Left lung (tissue), 14 donors: ENCODE results near the gene NUTM2A. TPM values are rescaled to one million over a fixed set of nuclear protein-coding genes. Genes with fewer than 3 reads are reported as not detected.
"Not testable (repeated sequence)": the region's sequence is repeated elsewhere in the genome, so short reads cannot be mapped to it uniquely, and the experiment has no call there.

ENCODE experiments used
- ATAC-seq: fragments of 200-7000 bp; cut with Tn5 transposase; one replicate; pipeline ENCODE4 v1.9.1; 2020; ENCODE audit warnings: moderate library complexity
- DNase-seq, 4 donors: peaks; one replicate each; pipeline ENCODE4 v3.0.0-alpha.2; 2013 to 2020
- H3K27ac ChIP-seq, 2 donors: fragments of 200-600 bp; sonication (generic) in 1 of 2; one replicate each; pipeline versions ENCODE4 v1.5.0 to v1.8.0; 2020 to 2021
- H3K27me3 ChIP-seq, 2 donors: fragments of 200-600 bp; sonication (generic) in 1 of 2; one replicate each; pipeline versions ENCODE4 v1.5.0 to v1.8.0; 2020 to 2021
- H3K36me3 ChIP-seq, 2 donors: fragments of 200-600 bp; sonication (generic) in 1 of 2; one replicate each; pipeline versions ENCODE4 v1.5.0 to v1.8.0; 2020 to 2021
- H3K4me1 ChIP-seq, 2 donors: fragments of 200-600 bp; one replicate each; pipeline ENCODE4 v1.8.0; 2021
- H3K4me3 ChIP-seq, 2 donors: fragments of 200-600 bp; sonication (generic) in 1 of 2; one replicate each; pipeline versions ENCODE4 v1.5.0 to v1.8.0; 2020 to 2021; ENCODE audit warnings: mild to moderate bottlenecking in 1 of 2
- H3K9me3 ChIP-seq, 2 donors: fragments of 200-600 bp; sonication (generic) in 1 of 2; one replicate each; pipeline versions ENCODE4 v1.5.0 to v1.8.0; 2020 to 2021
- intact Hi-C, 2 donors: fragments of 100-400 bp; cut with DNase I; formaldehyde crosslinking; loops; one replicate each; pipeline versions ENCODE4 v1.11.2 to v1.14.2; 2022
- long read RNA-seq, 12 donors: library from polyadenylated mRNA in 2 of 12; unstranded in 2 of 12; transcript quantifications; one replicate each; pipeline ENCODE4 v2.0.0 and lab custom pipeline, GENCODE V29; 2019 to 2026
- polyA plus RNA-seq, 6 donors: library from polyadenylated mRNA; unstranded; fragments of 120-200 nt; gene quantifications; one replicate each; pipeline ENCODE4 v1.2.1, GENCODE V29; 2013; ENCODE audit not compliant: insufficient read length in 6 of 6
- total RNA-seq, 2 donors: library from RNA; stranded (reverse); fragmentation: NEBNext Ultra II Directional; extraction: Animal tissue kit (Norgen Biotek cat#: 25700); gene quantifications; one replicate each; pipeline ENCODE4 v1.2.1, GENCODE V29; 2021
- donor health status: DM: no; HTN: yes; CAD: no.
- donor health status: DM: no; HTN: no; CAD: no.

Gene NUTM2A
- total RNA-seq, result 1 to 10 TPM in 1 of 2 donors, under 1 TPM in 1; 0.20 to 1.5 TPM
- polyA plus RNA-seq, result 1 to 10 TPM; 1.6 to 4.7 (median 3.8) TPM
- long read RNA-seq, donor 1, result 0 reads
- long read RNA-seq, donor 2, partial matches to known transcripts, result 14 of 28 reads
- long read RNA-seq, donor 2, other reads (novel, unspliced or antisense), result 14 of 28 reads
- long read RNA-seq, donor 3, partial matches to known transcripts, result 5 of 17 reads
- long read RNA-seq, donor 3, other reads (novel, unspliced or antisense), result 12 of 17 reads
- long read RNA-seq, donor 4, result 0 reads
- long read RNA-seq, donor 5, partial matches to known transcripts, result 6 of 6 reads
- long read RNA-seq, donor 5, other reads (novel, unspliced or antisense), result 0 of 6 reads
- long read RNA-seq, donor 6, partial matches to known transcripts, result 5 of 5 reads
- long read RNA-seq, donor 6, other reads (novel, unspliced or antisense), result 0 of 5 reads
- long read RNA-seq, donor 7, partial matches to known transcripts, result 0 of 6 reads
- long read RNA-seq, donor 7, other reads (novel, unspliced or antisense), result 6 of 6 reads
- long read RNA-seq, donor 8, partial matches to known transcripts, result 10 of 26 reads
- long read RNA-seq, donor 8, other reads (novel, unspliced or antisense), result 16 of 26 reads
- long read RNA-seq, donor 9, result 0 reads
- long read RNA-seq, donor 10, result 0 reads
- long read RNA-seq, donor 11, result 0 reads
- long read RNA-seq, donor 12, result 0 reads

DNA sequence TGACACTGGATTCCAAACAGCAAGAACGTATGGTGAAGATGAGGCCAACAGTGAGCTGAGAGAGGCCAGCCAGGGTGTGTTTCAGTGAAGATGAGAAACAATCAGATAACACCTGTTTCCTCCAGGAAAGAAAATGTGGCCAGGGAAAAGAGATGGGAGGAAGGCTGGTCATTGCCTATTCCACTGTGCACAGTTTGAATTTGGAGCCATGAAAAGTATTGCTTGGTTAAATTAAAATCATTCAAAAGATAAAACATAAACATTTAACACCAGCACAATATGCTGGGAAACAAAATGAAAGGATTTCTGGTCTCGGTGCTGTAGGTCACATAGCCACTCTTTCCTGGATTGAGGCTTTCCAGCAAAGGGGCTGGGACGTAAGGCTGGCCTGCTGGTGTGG is at the start of gene NUTM2A:
TSS of gene NUTM2A (plus strand) at position 301 of the 400 bp plus-strand sequence. CDS start 383 bp downstream, outside the sequence.
- H3K4me1 ChIP-seq, H3K27ac ChIP-seq, intact Hi-C loops, ATAC-seq, DNase-seq, H3K4me3 ChIP-seq, H3K9me3 ChIP-seq, H3K36me3 ChIP-seq, H3K27me3 ChIP-seq: not testable (repeated sequence)

GRCh38 chr10:87177587-87177986 is 47.7 kb upstream of the NUTM2A start:
- H3K27ac ChIP-seq, H3K36me3 ChIP-seq, H3K4me3 ChIP-seq, H3K4me1 ChIP-seq, intact Hi-C loops, H3K9me3 ChIP-seq, DNase-seq, H3K27me3 ChIP-seq, ATAC-seq: not testable (repeated sequence)

GRCh38 chr10:87184421-87184820 is 40.8 kb upstream of the NUTM2A start:
- peaks cover 0 to 19% of the 10 kb centered on the region in 2 donors for H3K36me3 ChIP-seq
- intact Hi-C loops, H3K9me3 ChIP-seq, H3K4me3 ChIP-seq, H3K4me1 ChIP-seq, H3K27me3 ChIP-seq, H3K27ac ChIP-seq: not testable (repeated sequence)
- ATAC-seq (peak; percentile 66), DNase-seq (peak in 1 of 4 donors; percentile 33)

- intact Hi-C loops, result not testable (repeated sequence)
Observed at GRCh38 chr10:87186016-87186415, 39.2 kb upstream of the NUTM2A start.

GRCh38 chr10:87187573-87187972 is 37.7 kb upstream of the NUTM2A start:
- ATAC-seq, intact Hi-C loops, H3K27ac ChIP-seq, H3K9me3 ChIP-seq, H3K4me3 ChIP-seq, H3K4me1 ChIP-seq, H3K27me3 ChIP-seq, DNase-seq: not testable (repeated sequence)
- H3K36me3 ChIP-seq, result peaks cover 0 to 24% of the 10 kb centered on the region in 2 donors

More at GRCh38 chr10:87186016-87186415, 39.2 kb upstream of the NUTM2A start:
- not testable (repeated sequence) for ATAC-seq, DNase-seq, H3K27ac ChIP-seq, H3K4me3 ChIP-seq, H3K27me3 ChIP-seq, H3K9me3 ChIP-seq, H3K4me1 ChIP-seq
- H3K36me3 ChIP-seq, result peaks cover 0 to 19% of the 10 kb centered on the region in 2 donors

GRCh38 chr10:87191841-87192240 is 33.4 kb upstream of the NUTM2A start:
- intact Hi-C loops, H3K27me3 ChIP-seq, H3K4me3 ChIP-seq, DNase-seq, H3K27ac ChIP-seq, H3K9me3 ChIP-seq, H3K4me1 ChIP-seq, ATAC-seq: not testable (repeated sequence)
- peaks cover 0 to 23% of the 10 kb centered on the region in 2 donors for H3K36me3 ChIP-seq

GRCh38 chr10:87200924-87201323 is 24.3 kb upstream of the NUTM2A start:
- H3K4me1 ChIP-seq, H3K36me3 ChIP-seq, H3K9me3 ChIP-seq, H3K27me3 ChIP-seq, intact Hi-C loops: not testable (repeated sequence)
- Histone ChIP-seq H3K4me3 (peak overlapping the region in 1 of 2 donors; percentile 22), H3K27ac (peak overlapping the region in 1 of 2 donors; percentile 7)
- peak; percentile 42 for ATAC-seq
- peak in 1 of 4 donors; percentile 5 for DNase-seq

DNA sequence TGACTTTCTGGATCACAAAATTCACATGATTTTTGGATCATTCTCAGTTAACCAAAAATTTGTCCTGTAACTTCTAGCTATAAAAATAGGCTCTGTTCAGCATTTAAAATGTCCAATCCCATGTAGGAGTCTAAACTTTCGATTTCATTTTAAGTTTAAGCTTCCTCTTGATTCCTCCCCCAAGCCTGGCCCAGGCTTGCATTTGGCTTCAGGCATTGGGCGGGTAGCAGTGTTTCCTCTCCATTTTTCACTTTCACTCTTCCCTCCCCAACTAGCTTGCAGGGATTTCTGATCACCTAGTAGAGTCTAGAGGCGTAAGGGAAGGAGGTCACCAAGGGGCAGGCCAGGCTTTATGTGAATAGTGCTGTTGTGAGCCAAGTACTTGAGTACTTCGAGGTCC is 20.4 kb upstream of the NUTM2A start:
- H3K9me3 ChIP-seq, H3K27ac ChIP-seq, intact Hi-C loops, H3K4me1 ChIP-seq, DNase-seq, H3K27me3 ChIP-seq, H3K4me3 ChIP-seq, H3K36me3 ChIP-seq: not testable (repeated sequence)
- ATAC-seq, result peak; percentile 10

DNA sequence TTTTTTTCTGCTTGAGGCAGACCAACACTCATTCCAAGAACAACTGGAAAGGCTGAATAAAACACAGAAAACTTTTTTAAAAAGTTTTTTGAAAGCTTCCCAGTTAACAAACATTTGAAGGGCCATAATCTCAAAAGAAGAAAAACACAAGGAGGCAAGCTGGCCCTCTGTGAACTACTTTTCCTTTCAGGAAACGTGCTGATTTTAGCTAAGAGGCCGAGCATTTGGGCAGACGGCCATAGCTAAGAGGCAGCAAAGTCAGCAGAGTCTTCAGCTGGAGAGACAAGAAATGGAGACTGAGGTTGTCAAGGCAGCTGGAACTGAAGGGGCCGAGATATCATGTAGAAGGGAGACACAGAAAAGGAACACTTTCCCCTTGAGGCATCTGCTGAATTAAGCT is 18.3 kb upstream of the NUTM2A start:
- H3K4me3 ChIP-seq, H3K4me1 ChIP-seq, H3K9me3 ChIP-seq, intact Hi-C loops, H3K36me3 ChIP-seq, DNase-seq, H3K27me3 ChIP-seq: not testable (repeated sequence)
- peak; percentile 15 for ATAC-seq
- H3K27ac ChIP-seq, result peak overlapping the region in 1 of 2 donors; percentile 33

GRCh38 chr10:87210309-87210708 is 14.9 kb upstream of the NUTM2A start:
- peak; percentile 20 for ATAC-seq
- intact Hi-C loops, H3K4me1 ChIP-seq, H3K36me3 ChIP-seq, H3K27me3 ChIP-seq, DNase-seq, H3K9me3 ChIP-seq, H3K27ac ChIP-seq, H3K4me3 ChIP-seq: not testable (repeated sequence)

GRCh38 chr10:87211848-87212247 is 13.4 kb upstream of the NUTM2A start:
- intact Hi-C loops, H3K4me3 ChIP-seq, ATAC-seq, H3K36me3 ChIP-seq, H3K9me3 ChIP-seq, H3K27me3 ChIP-seq, DNase-seq, H3K27ac ChIP-seq: not testable (repeated sequence)
- peaks cover 0 to 11% of the 10 kb centered on the region in 2 donors for H3K4me1 ChIP-seq

DNA sequence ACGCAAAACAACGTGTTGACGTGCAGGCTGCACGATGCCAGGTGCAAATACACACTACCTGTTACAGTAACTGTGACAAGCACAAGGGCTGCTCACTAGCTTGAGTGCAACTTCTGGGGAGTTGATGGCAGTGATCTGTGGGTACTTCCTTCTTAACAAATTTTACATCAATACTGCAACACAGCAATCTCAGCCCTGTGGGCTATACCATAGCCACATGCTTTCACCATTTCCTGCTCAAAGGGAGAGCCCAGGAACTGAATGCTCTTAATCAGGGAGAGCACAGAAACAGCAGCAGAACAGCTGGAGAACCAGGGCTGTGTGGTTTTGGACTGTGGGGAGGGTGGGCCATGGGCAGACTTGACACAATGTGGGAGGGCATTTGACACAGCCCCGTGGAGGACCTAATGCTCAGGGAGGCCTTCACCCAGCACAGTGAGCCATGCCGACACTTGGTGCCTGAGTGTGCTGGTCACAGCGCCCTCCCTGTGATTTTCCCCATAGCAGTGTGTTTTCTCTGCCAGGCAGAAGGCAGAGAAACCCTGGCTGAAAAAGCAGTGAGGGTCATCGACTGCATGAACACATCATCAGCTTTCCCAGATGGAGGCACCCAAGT is 12.0 kb upstream of the NUTM2A start:
- ATAC-seq, result peak; percentile 27
- H3K27ac ChIP-seq, H3K27me3 ChIP-seq, H3K4me3 ChIP-seq, intact Hi-C loops, H3K9me3 ChIP-seq, DNase-seq, H3K36me3 ChIP-seq: not testable (repeated sequence)
- H3K4me1 ChIP-seq, result peaks cover 0 to 11% of the 10 kb centered on the region in 2 donors

GRCh38 chr10:87213806-87214205 is 11.4 kb upstream of the NUTM2A start:
- peaks cover 0 to 11% of the 10 kb centered on the region in 2 donors for H3K4me1 ChIP-seq
- H3K4me3 ChIP-seq, ATAC-seq, H3K27me3 ChIP-seq, H3K27ac ChIP-seq, DNase-seq, H3K36me3 ChIP-seq, intact Hi-C loops, H3K9me3 ChIP-seq: not testable (repeated sequence)
